K562 (cell line): ENCODE data around the gene DAB2IP. TPM values are rescaled to one million over a fixed set of nuclear protein-coding genes. Genes with fewer than 3 reads are reported as not detected.

ENCODE experiments used
- ATAC-seq: fragments of 200-7000 bp; cut with Tn5 transposase; 3 replicates; pipeline ENCODE4 v1.9.1; 2020; ENCODE audit warnings: moderate library complexity
- BruUV-seq: library from RNA; stranded (reverse); fragments of 400-500 nt; replicated peaks from 2 replicates; lab custom pipeline; 2021; lab: Mats Ljungman, UMichigan
- CTCF ChIA-PET: fragments of 300-600 bp; formaldehyde crosslinking; extraction: SDS; loops from one replicate; lab custom pipeline; 2021; ENCODE audit warnings: low intra/inter-chr PET ratio; lab: Yijun Ruan, JAX
- POLR2A ChIA-PET: fragments of 300-600, 350-650 bp; sonication (Branson Sonifier 250); formaldehyde crosslinking; extraction: SDS; loops from one replicate; lab custom pipeline; 2021; ENCODE audit warnings: antibody characterized with exemption, inconsistent platforms; lab: Yijun Ruan, JAX
- DNase-seq, 4 experiments: peaks; one replicate each; pipeline versions ENCODE4 v3.0.0 to v3.0.0-alpha.2; 2011 to 2018; ENCODE audit warnings: low spot score in 3 of 4, mixed read lengths in 3 of 4; ENCODE audit errors: extremely low read depth in 1 of 4
- FAIRE-seq: peaks from 2 replicates; lab custom pipeline; 2011; peaks lifted over from hg19 to GRCh38; lab: Jason Lieb, UNC
- H2AFZ ChIP-seq: 2 replicates; pipeline ENCODE4 v1.6.0; 2011; ENCODE audit warnings: low read depth, low read length, control low read depth, inconsistent platforms
- H3K27ac ChIP-seq: fragments of 200-600 bp; 3 replicates; pipeline ENCODE4 v1.8.0; 2011; ENCODE audit warnings: low read depth, mild to moderate bottlenecking, control low read depth, inconsistent platforms, low read length, moderate library complexity, mixed read lengths; ENCODE audit errors: extremely low read depth
- H3K27me3 ChIP-seq, 2 experiments: fragments of 300-600 bp in 1 of 2; 2 replicates in 1 of 2; 3 replicates in 1 of 2; pipeline versions ENCODE4 v1.6.0 to v1.8.0; 2011; ENCODE audit warnings: inconsistent platforms in 2 of 2, low read length in 2 of 2, mild to moderate bottlenecking in 1 of 2, mixed read lengths in 1 of 2, moderate library complexity in 1 of 2; ENCODE audit not compliant: control insufficient read depth in 2 of 2, insufficient read depth in 2 of 2
- H3K36me3 ChIP-seq: fragments of 300-600 bp; 3 replicates; pipeline ENCODE4 v1.8.0; 2011; ENCODE audit warnings: mild to moderate bottlenecking, low read length, inconsistent platforms; ENCODE audit not compliant: control insufficient read depth, insufficient read depth
- H3K4me1 ChIP-seq, 2 experiments: fragments of 200-600 bp in 1 of 2; replicated peaks in 1 of 2; 2 replicates in 1 of 2; 3 replicates in 1 of 2; pipeline versions ENCODE4 v1.5.1 to v1.8.0; 2011; ENCODE audit warnings: inconsistent platforms in 2 of 2, low read length in 2 of 2, mild to moderate bottlenecking in 1 of 2, mixed read lengths in 1 of 2, moderate library complexity in 1 of 2; ENCODE audit not compliant: control insufficient read depth in 2 of 2, insufficient read depth in 2 of 2
- H3K4me2 ChIP-seq: 2 replicates; pipeline ENCODE4 v1.6.1; 2011; ENCODE audit warnings: low read length, control low read depth, inconsistent platforms, mixed read lengths; ENCODE audit not compliant: insufficient read depth
- H3K4me3 ChIP-seq: fragments of 200-600 bp; sonication (generic), shearing (Covaris generic); 2 replicates; pipeline ENCODE4 v1.5.1; 2016; ENCODE audit warnings: control low read depth, inconsistent platforms
- H3K79me2 ChIP-seq: fragments of 200-600 bp; 3 replicates; pipeline ENCODE4 v1.8.0; 2011; ENCODE audit warnings: low read length, inconsistent platforms; ENCODE audit not compliant: control insufficient read depth, insufficient read depth
- H3K9ac ChIP-seq, 2 experiments: 2 replicates each; pipeline versions ENCODE4 v1.6.0 to v1.6.1; 2011; ENCODE audit warnings: low read depth in 2 of 2, low read length in 2 of 2, control low read depth in 1 of 2, inconsistent platforms in 1 of 2, mild to moderate bottlenecking in 1 of 2, mixed read lengths in 1 of 2; ENCODE audit not compliant: insufficient read depth in 1 of 2
- H3K9me1 ChIP-seq: one replicate; pipeline ENCODE4 v1.6.0; 2011; ENCODE audit warnings: inconsistent platforms, mild to moderate bottlenecking, low read length, moderate library complexity; ENCODE audit not compliant: control insufficient read depth, insufficient read depth
- H3K9me3 ChIP-seq: replicated peaks from 2 replicates; pipeline ENCODE4 v1.5.1; 2011; ENCODE audit warnings: low read depth, low read length, inconsistent platforms; ENCODE audit not compliant: control insufficient read depth, insufficient read depth
- H4K20me1 ChIP-seq: replicated peaks from 2 replicates; pipeline ENCODE4 v1.6.1; 2011; ENCODE audit warnings: low read length, inconsistent platforms, mixed read lengths; ENCODE audit not compliant: control insufficient read depth, insufficient read depth
- CBX2 ChIP-seq: fragments of 200-600 bp; sonication (generic); IDR thresholded peaks from one replicate; pipeline ENCODE4 v1.6.1; 2012; ENCODE audit warnings: mild to moderate bottlenecking, low read length, inconsistent platforms; ENCODE audit not compliant: insufficient read depth, poor library complexity, severe bottlenecking
- CHAMP1 ChIP-seq: fragments of 450-650 bp; IDR thresholded peaks from 2 replicates; pipeline ENCODE4 v1.6.1; 2016; ENCODE audit warnings: mild to moderate bottlenecking
- CLOCK ChIP-seq: fragments of 250-450 bp; sonication (Bioruptor Pico); IDR thresholded peaks from 2 replicates; pipeline ENCODE4 v1.4.0; 2020; ENCODE audit warnings: mild to moderate bottlenecking, moderate library complexity, borderline replicate concordance
- EZH2 ChIP-seq: IDR thresholded peaks from 2 replicates; pipeline ENCODE4 v1.6.1; 2012; ENCODE audit warnings: low read depth, mild to moderate bottlenecking, inconsistent platforms, low read length, borderline replicate concordance
- FOXK2 ChIP-seq, 2 experiments: fragments of 450-650 bp; IDR thresholded peaks in 1 of 2; conservative IDR thresholded peaks in 1 of 2; 2 replicates each; pipeline ENCODE4 v1.6.1; 2016; ENCODE audit warnings: low read depth in 2 of 2, mild to moderate bottlenecking in 1 of 2
- HES1 ChIP-seq: fragments of 450-650 bp; IDR thresholded peaks from 2 replicates; pipeline ENCODE4 v1.6.1; 2016; ENCODE audit warnings: low read depth, mild to moderate bottlenecking, moderate library complexity
- RHOXF2B ChIP-seq: fragments of 250-450 bp; sonication (Bioruptor Pico); conservative IDR thresholded peaks from 2 replicates; pipeline ENCODE4 v1.5.1; 2021
- SIX5 ChIP-seq, 2 experiments: IDR thresholded peaks; 2 replicates each; pipeline ENCODE4 v1.6.1; 2011; ENCODE audit warnings: low read length in 2 of 2, borderline replicate concordance in 1 of 2, low read depth in 1 of 2, mild to moderate bottlenecking in 1 of 2, moderate library complexity in 1 of 2; ENCODE audit not compliant: insufficient read depth in 1 of 2
- SMARCB1 ChIP-seq: IDR thresholded peaks from 2 replicates; pipeline ENCODE4 v1.6.1; 2011; ENCODE audit warnings: improper control_type of control experiment, low read depth; ENCODE audit not compliant: insufficient read length
- TEAD2 ChIP-seq: fragments of 450-650 bp; IDR thresholded peaks from 2 replicates; pipeline ENCODE4 v1.6.1; 2016; ENCODE audit warnings: missing genetic modification characterization, control low read depth, missing compliant biosample characterization
- ZBTB7A ChIP-seq: IDR thresholded peaks from 2 replicates; pipeline ENCODE4 v1.6.1; 2011; ENCODE audit warnings: low read depth, mild to moderate bottlenecking, low read length, moderate library complexity, borderline replicate concordance; ENCODE audit not compliant: control insufficient read depth
- ZBTB9 ChIP-seq: fragments of 450-650 bp; formaldehyde crosslinking; IDR thresholded peaks from 2 replicates; pipeline ENCODE4 v1.4.0; 2020; ENCODE audit warnings: mild to moderate bottlenecking, moderate library complexity
- ZNF384 ChIP-seq: IDR thresholded peaks from 2 replicates; pipeline ENCODE4 v1.6.1; 2012; ENCODE audit warnings: low read depth, low read length, improper control_type of control experiment
- WGBS: fragments of 100-300 bp; shearing (Covaris generic); methylation state at CpG from one replicate; pipeline ENCODE4 v1.1.6; 2016; ENCODE audit warnings: low coverage, mixed read lengths; ENCODE audit not compliant: insufficient coverage; ENCODE audit errors: missing lambda C conversion rate; 5-methylcytosine and 5-hydroxymethylcytosine counted together
- in situ Hi-C: fragments of 300-500 bp; cut with MboI; formaldehyde crosslinking; loops from 4 replicates; pipeline ENCODE4 v1.15.0; 2018; ENCODE audit warnings: inconsistent platforms, mixed read lengths
- intact Hi-C: fragments of 100-400 bp; cut with micrococcal nuclease; formaldehyde crosslinking; loops from 2 replicates; pipeline ENCODE4 v1.14.2; 2022
- polyA plus RNA-seq, 8 experiments: library from polyadenylated mRNA; depleted of rRNA in 4 of 8; stranded (reverse) in 5 of 8; unstranded in 3 of 8; fragments of >200 nt; fragmentation: Nextera tagmentation in 2 of 8; fragmentation: Illumina TruSeq in 1 of 8; extraction: Ambion mirVana in 2 of 8; extraction: Trizol in 1 of 8; gene quantifications; 2 replicates each; pipeline versions ENCODE4 v1.2.1 to v1.2.3, GENCODE V29; 2011 to 2014; ENCODE audit warnings: inconsistent platforms in 1 of 8, missing spikeins in 1 of 8
- total RNA-seq, 7 experiments: library from RNA; depleted of rRNA in 6 of 7; stranded (reverse); fragments of >200 nt in 6 of 7; fragmentation: Illumina TruSeq in 2 of 7; extraction: Trizol in 2 of 7; gene quantifications; 2 replicates each; pipeline versions ENCODE4 v1.2.1 to v1.2.3, GENCODE V29; 2011 to 2021; ENCODE audit warnings: low replicate concordance in 1 of 7

Gene DAB2IP
- total and polyA plus RNA-seq, 9 of the 15 experiments (the other 6 are each of a cell fraction or from before 2014, with no cell fraction given): 0.04 to 0.31 (median 0.08) TPM; not detected in 5

- no peak for TF ChIP-seq EZH2
- TF ChIP-seq CHAMP1: no peak
Measured at GRCh38 chr9:121746411-121746810, 95.0 kb downstream of the DAB2IP start (continued).

- WGBS: 0% methylated on average over 1 of the region's 1 CpG
- H3K79me2 ChIP-seq: no peaks in the 10 kb centered on the region
- no peak overlapping the region for H3K27ac ChIP-seq
- ATAC-seq (no peak), DNase-seq (no peak), FAIRE-seq (no peak)
- peaks cover 16 to 78% of the 10 kb centered on the region in 2 experiments; a peak in 3 of 5 replicates for H3K27me3 ChIP-seq
- H3K4me1 ChIP-seq: peaks cover 0 to 4% of the 10 kb centered on the region in 2 experiments; a peak in 1 of 5 replicates
- no TSS peak for BruUV-seq
- no peak overlapping the region for H2AFZ ChIP-seq
- no peak overlapping the region for H3K4me2 ChIP-seq
- H4K20me1 ChIP-seq: peaks cover 13% of the 10 kb centered on the region; the same call in 1 of the 2 replicates
- no peak overlapping the region; a peak in 1 of 4 replicates for H3K9ac ChIP-seq
- H3K9me3 ChIP-seq: no peaks in the 10 kb centered on the region
- CTCF ChIA-PET: no interaction called here
- intact Hi-C loops (no loop called here), in situ Hi-C loops (no loop called here)
- H3K36me3 ChIP-seq: no peaks in the 10 kb centered on the region
- no peaks in the 10 kb centered on the region for H3K9me1 ChIP-seq
- POLR2A ChIA-PET: interaction anchor here (0.7 to 1.7 kb wide), 2 partner anchors 11 to 652 kb away, joined by 3 to 4 read pairs; no protein-coding TSS in a partner anchor
- no peak overlapping the region for H3K4me3 ChIP-seq
- TF ChIP-seq ZBTB7A: no peak
- TF ChIP-seq HES1: no peak
- no peak for TF ChIP-seq RHOXF2B (CRISPR knock-in tag)
- no peak for TF ChIP-seq FOXK2 (conservative IDR thresholded peaks at IDR 0.05 in 1 of 2, IDR thresholded peaks at IDR 0.05 in 1 of 2; ENCODE audit: low read depth in 2 of 2)
- no peak for TF ChIP-seq ZBTB9
- no peak for TF ChIP-seq CBX2
- TF ChIP-seq TEAD2: no peak
- TF ChIP-seq CLOCK (CRISPR knock-in tag): no peak
- no peak for TF ChIP-seq SIX5 (IDR thresholded peaks at IDR 0.05; ENCODE audit: borderline replicate concordance in 1 of 2, insufficient read depth in 1 of 2, low read depth in 1 of 2, low read length in 2 of 2)
- no peak for TF ChIP-seq SMARCB1
- no peak for TF ChIP-seq ZNF384
Measured at GRCh38 chr9:121746866-121747265, 95.4 kb downstream of the DAB2IP start.
